ENCODE data around the gene AMMECR1.

DNA sequence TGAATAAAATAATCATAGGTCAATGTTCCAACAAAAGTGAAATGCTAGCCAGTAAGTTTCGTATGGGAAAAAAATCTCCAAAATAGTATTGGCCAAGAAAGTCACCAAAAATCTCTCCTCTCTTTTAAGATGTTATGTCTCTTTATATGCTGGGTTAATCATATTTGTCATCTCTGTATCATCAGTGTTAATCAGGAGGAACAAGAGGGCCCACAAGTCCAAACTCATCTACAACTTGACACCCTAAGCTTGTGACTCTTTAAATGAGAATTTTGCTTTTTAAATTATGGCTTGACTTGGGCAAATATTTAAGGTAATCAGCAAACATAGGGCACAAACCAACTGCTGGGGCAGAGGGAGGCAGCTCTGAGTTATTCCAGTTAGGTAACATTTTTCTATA lies 75.5 kb downstream of the AMMECR1 start:
- TF ChIP-seq, protein P1, sequence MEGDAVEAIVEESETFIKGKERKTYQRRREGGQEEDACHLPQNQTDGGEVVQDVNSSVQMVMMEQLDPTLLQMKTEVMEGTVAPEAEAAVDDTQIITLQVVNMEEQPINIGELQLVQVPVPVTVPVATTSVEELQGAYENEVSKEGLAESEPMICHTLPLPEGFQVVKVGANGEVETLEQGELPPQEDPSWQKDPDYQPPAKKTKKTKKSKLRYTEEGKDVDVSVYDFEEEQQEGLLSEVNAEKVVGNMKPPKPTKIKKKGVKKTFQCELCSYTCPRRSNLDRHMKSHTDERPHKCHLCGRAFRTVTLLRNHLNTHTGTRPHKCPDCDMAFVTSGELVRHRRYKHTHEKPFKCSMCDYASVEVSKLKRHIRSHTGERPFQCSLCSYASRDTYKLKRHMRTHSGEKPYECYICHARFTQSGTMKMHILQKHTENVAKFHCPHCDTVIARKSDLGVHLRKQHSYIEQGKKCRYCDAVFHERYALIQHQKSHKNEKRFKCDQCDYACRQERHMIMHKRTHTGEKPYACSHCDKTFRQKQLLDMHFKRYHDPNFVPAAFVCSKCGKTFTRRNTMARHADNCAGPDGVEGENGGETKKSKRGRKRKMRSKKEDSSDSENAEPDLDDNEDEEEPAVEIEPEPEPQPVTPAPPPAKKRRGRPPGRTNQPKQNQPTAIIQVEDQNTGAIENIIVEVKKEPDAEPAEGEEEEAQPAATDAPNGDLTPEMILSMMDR (conservative IDR thresholded peaks at IDR 0.05 in 1 of 2, IDR thresholded peaks at IDR 0.05 in 1 of 2; ENCODE audit: extremely low read depth in 1 of 2, insufficient read depth in 1 of 2, low read depth in 1 of 2, low read length in 2 of 2) = no peak
- TF ChIP-seq EZH2 (IDR thresholded peaks at IDR 0.05; ENCODE audit: borderline replicate concordance, low read length) = no peak
